Prostate gland (tissue), 2 donors: ENCODE measurements around the gene RORB.

ENCODE experiments used
- CTCF ChIP-seq, 4 experiments: fragments of 200-600 bp in 2 of 4; fragments of 450-650 bp in 2 of 4; sonication (generic) in 2 of 4; IDR thresholded peaks; 1 replicate in 3 of 4; 2 replicates in 1 of 4; pipeline ENCODE4 v1.5.1; 2016 to 2019; ENCODE audit warnings: antibody characterized with exemption in 4 of 4, mild to moderate bottlenecking in 2 of 4, moderate library complexity in 2 of 4
- POLR2A ChIP-seq: fragments of 450-650 bp; IDR thresholded peaks from one replicate; pipeline ENCODE4 v1.6.1; 2016; ENCODE audit warnings: antibody characterized with exemption, mild to moderate bottlenecking
- POLR2AphosphoS5 ChIP-seq: sonication (generic); formaldehyde crosslinking; IDR thresholded peaks from one replicate; pipeline ENCODE4 v1.6.1; 2017; ENCODE audit warnings: antibody characterized with exemption

- TF ChIP-seq CTCF (IDR thresholded peaks at IDR 0.05) (peak in 3 of 4 experiments; percentile 32 to 40 (median 33)), POLR2A (no peak), POLR2AphosphoS5 (no peak)
Measured at GRCh38 chr9:74645007-74645639, 148.0 kb downstream of the RORB start.
